OCI-LY3 (cell line): ENCODE measurements around the gene ZNF816.
"Not testable (repeated sequence)": the region's sequence is repeated elsewhere in the genome, so short reads cannot be mapped to it uniquely, and the experiment has no call there.

ENCODE experiments used
- H2AFZ ChIP-seq: fragments of 200-600, 300-600 bp; shearing (Covaris generic); 2 replicates; pipeline ENCODE4 v1.6.0; 2014; ENCODE audit warnings: antibody characterized with exemption, low read depth, low read length
- H3K27ac ChIP-seq: fragments of 200-600, 300-600 bp; sonication (generic); 2 replicates; pipeline ENCODE4 v1.5.1; 2014; ENCODE audit warnings: mild to moderate bottlenecking, low read length, moderate library complexity, mixed read lengths
- H3K27me3 ChIP-seq: fragments of 200-600, 300-600 bp; sonication (generic); 2 replicates; pipeline ENCODE4 v1.6.1; 2014; ENCODE audit warnings: low read depth, low read length, mixed read lengths
- H3K36me3 ChIP-seq: fragments of 200-600, 300-600 bp; sonication (generic); replicated peaks from 2 replicates; pipeline ENCODE3; 2014; ENCODE audit warnings: low read depth, low read length, mixed read lengths
- H3K4me1 ChIP-seq: fragments of 300-600, 200-600 bp; sonication (generic); 2 replicates; pipeline ENCODE4 v1.6.1; 2014; ENCODE audit warnings: low read length, mixed read lengths
- H3K4me2 ChIP-seq: fragments of 200-600, 300-600 bp; sonication (generic); 2 replicates; pipeline ENCODE4 v1.6.1; 2014; ENCODE audit warnings: low read length, mixed read lengths
- H3K4me3 ChIP-seq: fragments of 300-600, 200-600 bp; sonication (generic); 2 replicates; pipeline ENCODE4 v1.5.1; 2014; ENCODE audit warnings: antibody characterized with exemption, mild to moderate bottlenecking, low read length, moderate library complexity
- H3K79me2 ChIP-seq: fragments of 300-600, 200-600 bp; shearing (Covaris generic); 2 replicates; pipeline ENCODE4 v1.6.1; 2014; ENCODE audit warnings: mild to moderate bottlenecking, low read length, mixed read lengths
- H3K9ac ChIP-seq: fragments of 300-600, 200-600 bp; shearing (Covaris generic); 2 replicates; pipeline ENCODE4 v1.6.0; 2014; ENCODE audit warnings: mild to moderate bottlenecking, low read length, moderate library complexity
- H3K9me3 ChIP-seq: fragments of 200-600, 300-600 bp; shearing (Covaris generic); 2 replicates; pipeline ENCODE4 v1.6.1; 2014; ENCODE audit warnings: low read length, mixed read lengths; ENCODE audit not compliant: insufficient read depth
- H4K20me1 ChIP-seq: fragments of 200-600, 300-600 bp; sonication (generic); 2 replicates; pipeline ENCODE4 v1.6.1; 2016; ENCODE audit warnings: low read length, mixed read lengths; ENCODE audit not compliant: insufficient read depth
- EZH2phosphoT487 ChIP-seq: fragments of 200-600 bp; shearing (Covaris generic); IDR thresholded peaks from 2 replicates; pipeline ENCODE4 v1.6.1; 2018; ENCODE audit warnings: antibody characterized with exemption, mixed run types, low read depth
- TF ChIP-seq, protein P1 (sequence below): fragments of 200-600, 300-600 bp; sonication (generic); IDR thresholded peaks from 2 replicates; pipeline ENCODE4 v1.5.1; 2014; ENCODE audit warnings: antibody characterized with exemption, low read length, low read depth

Gene ZNF816

DNA sequence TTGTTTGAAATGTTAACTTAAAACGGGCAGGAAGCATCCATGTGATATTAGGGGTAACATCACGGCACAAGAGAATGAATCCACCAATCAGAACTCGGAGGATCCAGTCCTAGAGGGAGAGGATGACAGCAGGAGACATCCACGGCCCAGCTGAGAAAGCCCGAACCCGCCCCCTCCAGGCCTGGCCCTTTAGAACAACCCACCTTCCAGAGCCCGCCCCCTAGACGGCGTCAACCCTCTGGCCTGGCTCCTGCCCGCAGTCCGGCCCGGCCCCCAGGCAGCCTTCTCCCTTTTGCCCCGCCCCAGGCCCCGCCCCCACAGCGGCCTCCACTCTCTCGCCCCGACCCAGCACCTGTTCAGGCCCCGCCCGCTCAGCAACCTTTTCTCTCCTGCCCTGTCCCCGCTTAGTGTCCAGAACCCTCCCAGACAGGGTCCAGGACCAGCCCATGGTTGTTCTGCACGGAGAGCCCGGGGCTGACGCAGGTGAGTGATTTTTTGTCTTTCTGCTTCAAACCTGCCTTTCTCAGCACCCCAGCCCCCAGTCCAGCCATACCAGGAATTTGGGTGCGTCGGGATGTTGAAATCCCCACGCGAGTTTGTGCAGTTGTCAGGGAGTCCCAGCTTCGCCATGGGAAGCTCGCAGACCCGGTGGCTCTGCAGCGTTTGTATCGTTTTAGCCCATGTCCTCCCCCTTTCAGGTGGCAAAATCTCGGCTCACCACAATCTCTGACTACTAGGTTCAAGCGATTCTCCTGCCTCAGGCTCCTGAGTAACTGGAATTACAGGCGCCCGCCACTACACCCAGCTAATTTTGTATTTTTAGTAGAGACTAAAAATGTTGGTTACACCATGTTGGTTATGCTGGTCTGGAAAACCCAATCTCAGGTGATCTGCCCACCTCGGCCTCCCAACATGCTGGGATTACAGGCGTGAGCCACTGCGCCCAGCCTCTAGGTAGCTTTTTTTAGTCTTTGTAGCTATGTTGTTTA, 16.1 kb downstream of the ZNF816 start:
- H2AFZ ChIP-seq: no peak overlapping the region
- H3K4me1 ChIP-seq: no peaks in the 10 kb centered on the region
- H3K9ac ChIP-seq: no peak overlapping the region
- no peaks in the 10 kb centered on the region for H3K27me3 ChIP-seq
- no peak overlapping the region for H3K4me2 ChIP-seq
- peaks cover 7% of the 10 kb centered on the region for H3K79me2 ChIP-seq
- TF ChIP-seq, protein P1, sequence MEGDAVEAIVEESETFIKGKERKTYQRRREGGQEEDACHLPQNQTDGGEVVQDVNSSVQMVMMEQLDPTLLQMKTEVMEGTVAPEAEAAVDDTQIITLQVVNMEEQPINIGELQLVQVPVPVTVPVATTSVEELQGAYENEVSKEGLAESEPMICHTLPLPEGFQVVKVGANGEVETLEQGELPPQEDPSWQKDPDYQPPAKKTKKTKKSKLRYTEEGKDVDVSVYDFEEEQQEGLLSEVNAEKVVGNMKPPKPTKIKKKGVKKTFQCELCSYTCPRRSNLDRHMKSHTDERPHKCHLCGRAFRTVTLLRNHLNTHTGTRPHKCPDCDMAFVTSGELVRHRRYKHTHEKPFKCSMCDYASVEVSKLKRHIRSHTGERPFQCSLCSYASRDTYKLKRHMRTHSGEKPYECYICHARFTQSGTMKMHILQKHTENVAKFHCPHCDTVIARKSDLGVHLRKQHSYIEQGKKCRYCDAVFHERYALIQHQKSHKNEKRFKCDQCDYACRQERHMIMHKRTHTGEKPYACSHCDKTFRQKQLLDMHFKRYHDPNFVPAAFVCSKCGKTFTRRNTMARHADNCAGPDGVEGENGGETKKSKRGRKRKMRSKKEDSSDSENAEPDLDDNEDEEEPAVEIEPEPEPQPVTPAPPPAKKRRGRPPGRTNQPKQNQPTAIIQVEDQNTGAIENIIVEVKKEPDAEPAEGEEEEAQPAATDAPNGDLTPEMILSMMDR: no peak
- TF ChIP-seq EZH2phosphoT487: no peak
- H3K27ac ChIP-seq: no peak overlapping the region
- peaks cover 39% of the 10 kb centered on the region for H3K36me3 ChIP-seq
- H3K4me3 ChIP-seq: no peak overlapping the region
- peaks cover 28% of the 10 kb centered on the region for H3K9me3 ChIP-seq
- no peaks in the 10 kb centered on the region for H4K20me1 ChIP-seq

DNA sequence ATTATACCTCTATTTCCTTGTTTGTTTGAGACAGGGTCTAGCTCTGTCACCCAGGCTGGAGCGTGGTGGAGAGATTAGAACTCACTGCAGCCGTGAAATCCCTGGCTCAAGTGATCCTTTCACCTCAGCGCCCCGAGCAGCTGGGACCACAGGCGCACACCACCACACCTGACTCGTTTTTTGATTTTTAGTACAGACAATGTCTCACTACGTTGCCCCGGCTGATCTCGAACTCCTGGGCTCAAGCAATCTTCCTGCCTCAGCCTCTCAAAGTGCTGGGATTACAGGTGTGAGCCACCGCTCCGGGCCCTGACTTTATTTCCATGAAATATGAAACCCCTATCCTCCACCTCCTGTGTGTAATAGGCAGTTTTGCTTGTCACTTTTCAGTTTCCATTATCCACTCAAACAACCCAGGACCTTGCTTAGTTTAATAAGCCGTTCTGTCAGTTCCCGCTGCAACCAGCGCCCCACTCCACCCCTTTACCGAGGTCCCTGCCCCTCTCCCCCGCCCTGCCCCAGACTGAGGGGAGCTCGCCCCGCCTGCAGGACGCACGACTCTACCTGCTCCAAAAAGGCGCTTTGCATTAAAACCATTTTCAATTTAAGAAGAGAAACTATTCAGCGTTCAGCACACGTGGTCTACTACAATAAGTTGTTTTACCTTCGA, 16.9 kb downstream of the ZNF816 start:
- Histone ChIP-seq H3K9ac (no peak overlapping the region), H3K4me2 (no peak overlapping the region), H3K27ac (no peak overlapping the region), H3K9me3 (peaks cover 20% of the 10 kb centered on the region), H3K4me1 (peaks cover 2% of the 10 kb centered on the region; the same call in 1 of the 2 replicates), H3K27me3 (no peaks in the 10 kb centered on the region), H3K36me3 (peaks cover 31% of the 10 kb centered on the region), H3K79me2 (peaks cover 16% of the 10 kb centered on the region), H3K4me3 (no peak overlapping the region), H4K20me1 (no peaks in the 10 kb centered on the region), H2AFZ (no peak overlapping the region)
- TF ChIP-seq, protein P1: no peak

DNA sequence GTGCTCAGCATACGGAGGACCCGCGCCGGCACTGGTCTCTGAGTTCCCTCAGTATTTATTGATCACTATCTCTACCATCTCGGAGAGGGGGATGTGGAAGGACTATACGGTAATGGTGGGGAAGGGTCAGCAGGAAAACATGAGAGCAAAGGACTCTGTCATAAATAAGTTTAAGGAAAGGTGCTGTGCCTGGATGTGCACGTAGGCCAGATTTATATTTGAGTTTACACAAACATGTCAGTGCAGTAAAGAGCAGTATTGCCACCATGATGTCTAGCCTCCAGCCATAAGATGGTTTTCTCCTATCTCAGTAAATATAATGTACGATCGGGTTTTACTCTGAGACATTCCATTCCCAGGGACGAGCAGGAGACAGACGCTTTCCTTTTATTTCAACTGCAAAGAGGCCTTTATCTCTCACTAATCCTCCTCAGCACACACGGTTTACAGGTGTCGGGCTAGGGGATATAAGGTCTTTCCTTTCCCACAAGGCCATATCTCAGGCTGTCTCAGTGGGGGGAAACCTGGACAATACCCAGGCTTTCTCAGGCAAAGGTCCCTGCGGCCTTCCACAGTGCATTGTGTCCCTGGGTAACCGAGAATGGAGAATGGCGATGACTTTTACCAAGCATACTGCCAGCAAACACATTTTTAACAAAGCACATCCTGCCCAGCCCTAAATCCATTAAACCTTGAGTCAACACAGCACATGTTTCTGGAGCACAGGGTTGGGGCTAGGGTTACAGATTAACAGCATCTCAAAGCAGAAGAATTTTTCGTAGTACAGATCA, 17.8 kb downstream of the ZNF816 start:
- H4K20me1 ChIP-seq, H3K27ac ChIP-seq, H2AFZ ChIP-seq, H3K9ac ChIP-seq, H3K4me2 ChIP-seq, H3K4me3 ChIP-seq, H3K27me3 ChIP-seq, H3K4me1 ChIP-seq: not testable (repeated sequence)
- Histone ChIP-seq H3K36me3 (peaks cover 27% of the 10 kb centered on the region), H3K9me3 (peaks cover 11% of the 10 kb centered on the region; the same call in 1 of the 2 replicates), H3K79me2 (peaks cover 24% of the 10 kb centered on the region)

DNA sequence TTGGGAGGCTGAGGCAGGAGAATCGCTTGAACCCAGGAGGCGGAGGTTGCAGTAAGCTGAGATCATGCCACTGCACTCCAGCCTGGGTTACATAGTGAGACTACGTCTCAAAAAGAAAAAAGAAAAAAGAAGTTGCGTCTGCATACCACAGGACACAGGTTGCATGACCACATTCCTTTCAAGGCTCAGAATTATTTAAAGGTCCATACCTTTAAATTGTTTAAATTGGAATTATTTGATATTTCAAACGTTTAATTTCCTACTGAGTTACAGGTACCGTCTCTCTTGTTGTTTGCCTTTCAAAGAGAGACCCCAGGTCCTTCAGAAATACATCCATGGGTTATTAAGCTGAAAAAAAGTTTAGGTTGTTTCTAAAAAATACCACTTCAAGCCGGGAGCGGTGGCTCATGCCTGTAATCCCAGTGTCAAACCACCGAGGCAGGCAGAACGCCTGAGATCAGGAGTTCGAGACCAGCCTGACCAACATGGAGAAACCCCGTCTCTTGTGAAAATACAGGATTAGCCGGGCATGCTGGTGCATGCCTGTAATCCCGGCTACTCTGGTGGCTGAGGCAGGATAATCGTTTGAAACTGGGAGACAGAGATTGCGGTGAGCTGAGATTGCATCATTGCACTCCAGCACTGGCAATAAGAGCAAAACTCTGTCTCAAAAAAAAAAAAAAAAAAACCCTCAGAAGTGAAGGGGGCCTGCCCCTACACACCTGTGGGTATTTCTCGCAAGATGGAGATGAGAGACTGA, 18.6 kb downstream of the ZNF816 start:
- Histone ChIP-seq H3K9me3 (peaks cover 6% of the 10 kb centered on the region; the same call in 1 of the 2 replicates), H3K36me3 (peaks cover 24% of the 10 kb centered on the region), H2AFZ (no peak overlapping the region), H3K27ac (no peak overlapping the region), H3K9ac (no peak overlapping the region), H3K79me2 (peaks cover 33% of the 10 kb centered on the region), H3K4me3 (no peak overlapping the region), H3K27me3 (no peaks in the 10 kb centered on the region), H3K4me2 (no peak overlapping the region), H3K4me1 (peaks cover 12% of the 10 kb centered on the region; the same call in 1 of the 2 replicates), H4K20me1 (no peaks in the 10 kb centered on the region)
- TF ChIP-seq, protein P1: no peak
- no peak for TF ChIP-seq EZH2phosphoT487
